HG02938 (cell line): ENCODE results near the gene IQCH.

Experiments used
- ATAC-seq: cut with Tn5 transposase; IDR thresholded peaks from one replicate; pipeline ENCODE4 v1.9.1; 2021; ENCODE audit warnings: mild to moderate bottlenecking, moderate library complexity; ENCODE audit not compliant: unreplicated experiment

The IQCH gene

DNA sequence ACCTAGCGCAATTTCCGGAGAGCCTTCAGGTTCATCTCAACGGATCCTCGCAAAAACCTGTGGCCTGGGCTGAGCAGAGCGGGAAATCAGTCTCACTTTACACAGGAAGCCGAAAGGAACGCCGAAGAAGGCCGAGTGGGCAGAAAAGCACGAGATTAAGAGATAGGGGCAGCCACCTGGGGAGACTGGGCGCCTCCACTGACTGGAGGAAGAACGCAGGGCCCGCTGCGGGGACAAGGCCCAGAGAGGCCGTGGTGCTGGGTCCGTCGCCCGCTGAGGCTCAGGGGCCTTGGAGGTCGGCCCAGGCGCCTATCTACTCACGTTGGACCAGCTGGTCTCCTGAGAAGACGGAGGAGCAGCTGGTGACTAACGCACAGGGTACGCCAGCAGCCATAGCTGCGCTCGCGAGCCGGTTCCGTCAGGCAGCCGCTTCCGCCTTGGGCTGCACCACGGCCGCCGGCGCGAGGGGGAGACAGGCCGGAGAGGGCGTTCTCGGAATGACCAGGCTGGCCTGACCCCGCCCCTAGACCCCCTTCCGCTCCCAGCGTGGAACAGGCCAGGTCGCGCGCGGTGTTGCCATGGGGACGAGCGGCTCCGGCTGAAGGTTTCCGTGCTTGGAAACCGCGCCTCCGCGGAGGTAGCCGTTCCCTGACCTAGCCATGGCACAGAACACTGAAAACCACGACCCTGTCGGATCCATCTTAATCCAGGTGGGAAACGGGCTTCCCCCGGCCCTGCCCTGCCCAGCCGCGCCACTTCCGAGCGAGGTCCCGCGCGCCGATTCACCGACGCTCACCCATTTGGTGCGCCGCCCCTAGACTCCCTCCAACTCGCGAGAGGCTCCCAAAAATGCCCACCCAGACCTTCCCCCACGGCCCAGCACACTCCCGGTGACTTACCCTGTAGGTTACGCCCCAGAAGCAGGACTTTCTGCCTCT lies at the start of gene IQCH, which contains the start of gene AAGAB:
IQCH (plus strand) TSS at position 549 of the 938 bp plus-strand sequence; CDS start at position 660, 111 bp downstream.
AAGAB (minus strand) TSS at position 424 of the 938 bp plus-strand sequence; CDS start at position 394, 30 bp downstream.
- ATAC-seq = peak; percentile 88

GRCh38 chr15:67207555-67208207 lies 46.9 kb upstream of the IQCH start:
- ATAC-seq = no peak

DNA sequence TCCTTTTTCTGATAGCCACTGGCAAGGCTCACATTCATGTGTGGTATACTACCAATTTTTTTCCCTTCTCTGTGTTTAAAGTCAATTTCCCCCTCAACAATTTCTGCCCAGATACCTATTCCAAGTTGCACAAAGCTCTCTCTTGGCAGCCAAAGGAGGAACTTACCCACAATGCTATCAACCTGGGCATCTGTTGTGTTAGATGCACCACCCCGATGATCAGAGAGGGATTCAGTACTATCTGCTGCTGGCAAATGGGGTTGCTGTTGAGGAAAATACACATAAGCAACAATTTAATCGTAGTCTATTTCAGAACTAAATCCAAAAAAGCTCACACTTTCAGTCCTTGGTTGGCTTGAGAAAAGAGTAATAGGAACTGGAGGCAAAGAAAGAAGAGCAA lies 46.2 kb upstream of the IQCH start:
- ATAC-seq = no peak

DNA sequence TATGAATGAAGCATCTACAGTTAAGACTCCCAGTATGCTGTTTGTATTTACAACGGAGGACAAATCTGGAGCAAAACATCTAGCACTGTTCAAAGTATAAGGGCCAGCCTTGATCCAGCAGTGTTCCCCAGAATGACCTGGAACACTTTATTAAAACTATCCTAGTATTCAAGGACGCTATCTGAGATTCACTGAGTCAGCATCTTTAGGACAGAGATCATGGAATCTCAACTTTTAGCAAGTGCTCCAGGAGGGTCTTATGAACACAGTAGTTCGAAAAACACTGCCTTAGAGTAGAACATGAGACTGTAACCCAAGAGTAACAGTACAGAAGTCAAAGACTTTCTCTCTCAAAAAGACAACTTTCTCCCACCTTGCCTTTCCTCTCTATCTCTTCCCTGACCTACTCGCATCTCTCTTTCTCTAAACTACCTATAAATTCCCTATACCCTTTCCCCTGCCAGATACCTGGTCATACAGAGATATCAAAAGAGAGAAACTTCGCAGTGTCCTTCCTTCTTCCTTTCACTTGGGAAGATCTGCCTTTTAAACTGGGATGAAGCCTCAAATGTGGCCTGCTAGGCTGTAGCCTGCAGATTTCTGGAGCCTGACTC lies 43.9 kb upstream of the IQCH start:
- no peak for ATAC-seq

GRCh38 chr15:67212684-67213367 lies 41.8 kb upstream of the IQCH start:
- no peak for ATAC-seq

DNA sequence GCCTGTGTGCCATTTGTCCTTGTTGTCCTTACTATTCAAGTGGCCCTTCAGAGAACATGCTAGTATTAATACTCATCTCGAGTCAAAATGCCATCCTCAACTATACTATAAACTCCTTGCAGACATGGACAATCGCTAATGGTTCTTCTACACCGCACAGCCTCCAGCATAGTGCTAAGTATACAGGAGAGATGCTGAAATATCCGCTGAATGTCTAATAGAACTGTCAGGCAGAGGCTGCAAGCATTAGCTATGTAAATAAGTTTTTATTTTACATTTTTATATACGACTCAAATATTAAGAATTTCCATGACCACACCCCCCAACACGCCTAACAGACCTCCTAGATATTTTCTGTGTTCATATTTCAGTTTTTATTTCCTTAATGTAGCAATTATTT lies 39.5 kb upstream of the IQCH start:
- ATAC-seq = no peak

DNA sequence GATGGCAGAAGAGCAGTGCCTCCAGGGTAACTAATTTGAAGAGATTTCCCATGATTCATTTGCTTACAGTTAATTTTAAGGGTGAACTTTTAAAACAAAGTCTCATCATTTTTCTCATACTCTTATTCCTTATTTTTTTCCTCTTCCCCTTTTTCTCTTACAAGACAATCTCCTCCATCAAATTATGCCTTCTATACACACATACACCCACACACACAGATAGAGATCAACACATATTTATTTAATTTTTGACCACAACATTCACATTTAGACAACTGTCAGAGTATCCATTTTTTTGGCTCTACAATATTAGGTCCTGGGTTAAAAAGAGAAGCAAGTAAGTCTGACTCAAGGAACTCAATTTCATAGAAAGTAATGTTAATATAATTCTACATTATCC lies 37.7 kb upstream of the IQCH start:
- ATAC-seq = no peak

DNA sequence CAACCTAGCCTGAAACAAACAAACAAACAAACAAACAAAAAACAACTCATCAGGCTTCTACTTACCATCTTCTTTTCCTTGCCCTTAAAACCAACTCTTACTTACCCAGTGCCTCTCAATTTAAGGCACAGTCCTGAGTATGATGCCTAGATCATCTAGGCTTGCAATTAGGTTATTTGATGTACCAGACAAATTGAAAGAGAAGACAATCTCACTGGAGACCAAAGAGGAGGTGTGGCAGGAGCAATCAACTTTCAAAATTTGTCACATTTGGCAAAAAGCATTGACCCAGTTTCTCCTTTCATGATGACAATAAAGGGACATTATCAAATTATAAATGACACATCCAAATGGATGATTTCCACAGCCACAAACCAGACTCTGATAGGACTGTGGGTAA lies 36.2 kb upstream of the IQCH start:
- ATAC-seq = no peak

GRCh38 chr15:67219288-67219687 lies 35.3 kb upstream of the IQCH start:
- no peak for ATAC-seq

- ATAC-seq = no peak
Measured at GRCh38 chr15:67224889-67225288, 29.7 kb upstream of the IQCH start.

- ATAC-seq = no peak
Measured at GRCh38 chr15:67225336-67225735, 29.2 kb upstream of the IQCH start.

DNA sequence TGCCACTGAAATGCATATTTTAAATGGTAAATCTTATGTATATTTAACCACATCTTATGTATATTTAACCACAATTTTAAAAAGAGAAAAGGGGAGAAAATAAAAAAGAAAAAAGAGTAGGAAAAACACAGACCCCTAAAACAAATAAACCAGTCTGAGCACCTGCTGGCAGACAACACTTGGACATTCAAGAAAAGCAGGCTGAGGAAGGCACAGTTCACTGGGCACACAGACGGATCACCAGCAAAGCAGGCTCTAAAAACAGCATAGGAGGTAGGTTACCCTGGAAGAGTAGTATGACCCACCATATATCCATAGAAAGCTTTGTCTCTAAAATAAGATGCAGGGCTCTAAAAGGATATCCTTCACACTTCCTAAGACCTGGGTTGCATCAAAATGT lies 27.2 kb upstream of the IQCH start:
- ATAC-seq = no peak

DNA sequence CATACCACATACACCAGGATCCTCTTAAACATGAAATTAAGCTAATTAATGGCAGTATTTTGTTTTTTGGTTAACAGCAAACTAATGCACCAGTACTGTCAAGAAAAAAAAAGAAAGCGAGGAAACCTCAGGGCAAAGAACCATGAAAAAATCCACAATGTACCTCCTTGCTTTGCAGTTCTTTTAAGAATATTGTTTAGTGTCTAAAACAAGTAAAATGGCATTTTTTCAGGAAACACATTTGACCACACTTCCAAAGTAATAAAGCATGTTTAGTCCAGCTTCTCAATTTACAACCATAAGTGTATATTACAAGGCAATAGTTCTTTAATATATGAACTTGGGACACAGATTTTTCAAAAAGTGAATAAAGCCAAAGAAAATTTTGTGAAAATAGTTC lies 26.7 kb upstream of the IQCH start:
- no peak for ATAC-seq

DNA sequence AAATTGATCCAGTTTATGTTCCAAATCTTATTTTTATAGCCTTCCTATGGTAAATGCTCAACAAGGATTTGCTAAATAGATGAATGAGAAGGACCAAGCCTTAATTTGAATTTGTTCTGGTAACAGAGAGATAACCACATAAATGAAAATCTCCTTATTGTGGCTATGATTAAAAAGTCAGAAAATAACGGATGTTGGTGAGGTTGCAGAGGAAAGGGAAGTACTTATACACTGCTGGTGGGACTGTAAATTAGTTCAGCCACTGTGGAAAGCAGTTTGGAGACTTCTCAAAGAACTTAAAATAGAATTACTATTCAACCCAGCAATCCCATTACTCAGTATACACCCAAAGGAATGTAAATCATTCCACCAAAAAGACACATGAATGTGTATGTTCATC lies 26.3 kb upstream of the IQCH start:
- ATAC-seq = no peak

- no peak for ATAC-seq
Measured at GRCh38 chr15:67230504-67230903, 24.1 kb upstream of the IQCH start.

GRCh38 chr15:67232591-67232990 lies 22.0 kb upstream of the IQCH start:
- no peak for ATAC-seq

- no peak for ATAC-seq
Measured at GRCh38 chr15:67240235-67241131, 14.1 kb upstream of the IQCH start.

DNA sequence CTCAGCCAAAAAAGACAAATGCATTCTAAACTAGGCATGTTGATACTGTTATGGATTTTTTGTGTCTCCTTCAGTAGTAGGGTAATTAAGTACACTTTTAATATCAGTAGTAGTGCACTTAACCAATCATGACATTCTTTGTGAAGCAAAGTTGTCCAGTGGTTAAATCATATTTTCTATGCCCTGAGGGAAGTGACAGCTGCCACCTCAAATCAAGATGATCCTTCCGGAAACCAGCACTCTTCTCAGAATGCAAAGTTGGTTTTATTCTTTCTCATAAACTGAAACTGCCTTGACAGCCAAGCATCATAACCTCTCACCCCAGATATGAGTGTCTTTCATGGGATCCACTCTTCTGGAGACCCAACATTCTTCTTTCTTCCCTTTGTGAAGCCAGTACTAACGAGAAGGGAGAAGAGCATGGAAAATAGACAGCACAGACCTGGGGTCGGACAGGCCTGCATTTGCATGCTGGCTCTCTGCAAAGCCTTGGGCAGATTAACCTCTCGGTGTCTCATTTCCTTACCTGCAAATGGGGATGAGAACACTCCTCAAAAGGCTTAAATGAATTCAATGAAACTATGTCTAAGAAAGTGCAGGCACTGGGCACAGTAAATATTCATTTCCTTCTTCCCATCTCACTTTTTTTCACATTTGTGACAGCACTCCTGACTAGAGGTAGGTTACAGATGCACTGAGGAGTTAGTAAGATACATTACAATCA lies 13.3 kb upstream of the IQCH start:
- ATAC-seq = peak; percentile 81

GRCh38 chr15:67242708-67243111 lies 11.9 kb upstream of the IQCH start:
- ATAC-seq = no peak
